HepG2 (cell line): ENCODE data around the gene COBL. TPM values are rescaled to one million over a fixed set of nuclear protein-coding genes. Genes with fewer than 3 reads are reported as not detected.

Source experiments
- ATAC-seq: fragments of 200-7000 bp; cut with Tn5 transposase; 3 replicates; pipeline ENCODE4 v1.9.1; 2020; ENCODE audit warnings: mild to moderate bottlenecking, moderate library complexity
- BruUV-seq: library from RNA; stranded (reverse); fragments of 400-500 nt; replicated peaks from 2 replicates; lab custom pipeline; 2021; lab: Mats Ljungman, UMichigan
- CTCF ChIA-PET: fragments of 300-600 bp; formaldehyde crosslinking; extraction: SDS; loops from one replicate; lab custom pipeline; 2021; ENCODE audit warnings: low total read pairs, inconsistent platforms, low intra/inter-chr PET ratio; lab: Yijun Ruan, JAX
- POLR2A ChIA-PET: fragments of 350-600 bp; sonication (Branson Sonifier 250); formaldehyde crosslinking; loops from one replicate; lab custom pipeline; 2020; ENCODE audit warnings: antibody characterized with exemption, inconsistent platforms; lab: Yijun Ruan, JAX
- DNase-seq: peaks from one replicate; pipeline ENCODE4 v3.0.0-alpha.2; 2015; ENCODE audit warnings: low spot score
- FAIRE-seq: peaks from 3 replicates; lab custom pipeline; 2011; peaks lifted over from hg19 to GRCh38; lab: Jason Lieb, UNC
- H2AFZ ChIP-seq: one replicate; pipeline ENCODE4 v1.6.1; 2011; ENCODE audit warnings: low read length, inconsistent platforms
- H3K27ac ChIP-seq: fragments of 300-600 bp; 3 replicates; pipeline ENCODE4 v1.8.0; 2011; ENCODE audit warnings: mixed run types, mild to moderate bottlenecking, mixed read lengths, low read length, inconsistent platforms; ENCODE audit not compliant: insufficient read depth; ENCODE audit errors: extremely low read length
- H3K27me3 ChIP-seq, 2 experiments: fragments of 200-600 bp in 1 of 2; 2 replicates in 1 of 2; 3 replicates in 1 of 2; pipeline versions ENCODE4 v1.6.0 to v1.8.0; 2011; ENCODE audit warnings: low read length in 2 of 2, mild to moderate bottlenecking in 2 of 2, moderate library complexity in 2 of 2, inconsistent platforms in 1 of 2; ENCODE audit not compliant: insufficient read depth in 2 of 2, control insufficient read depth in 1 of 2
- H3K36me3 ChIP-seq, 2 experiments: fragments of 200-600 bp in 1 of 2; replicated peaks in 1 of 2; 2 replicates in 1 of 2; 3 replicates in 1 of 2; pipeline versions ENCODE4 v1.5.1 to v1.8.0; 2011; ENCODE audit warnings: low read length in 2 of 2, inconsistent platforms in 1 of 2; ENCODE audit not compliant: insufficient read depth in 2 of 2, control insufficient read depth in 1 of 2
- H3K4me1 ChIP-seq: 2 replicates; pipeline ENCODE4 v1.5.1; 2012; ENCODE audit warnings: low read length, inconsistent platforms; ENCODE audit not compliant: insufficient read depth
- H3K4me2 ChIP-seq: 2 replicates; pipeline ENCODE4 v1.6.0; 2011; ENCODE audit warnings: low read depth, low read length, inconsistent platforms
- H3K4me3 ChIP-seq, 3 experiments: fragments of 200-600 bp in 1 of 3; sonication (generic), shearing (Covaris generic) in 1 of 3; replicated peaks in 1 of 3; 2 replicates each; pipeline ENCODE4 v1.5.1; 2011 to 2016; ENCODE audit warnings: low read length in 3 of 3, inconsistent platforms in 2 of 3, low read depth in 2 of 3, mild to moderate bottlenecking in 2 of 3, control low read depth in 1 of 3, mixed read lengths in 1 of 3; ENCODE audit not compliant: insufficient read depth in 1 of 3
- H3K79me2 ChIP-seq: one replicate; pipeline ENCODE4 v1.6.1; 2011; ENCODE audit warnings: low read length, inconsistent platforms; ENCODE audit not compliant: insufficient read depth
- H3K9ac ChIP-seq: 2 replicates; pipeline ENCODE4 v1.6.0; 2011; ENCODE audit warnings: mild to moderate bottlenecking, low read depth, low read length, inconsistent platforms; ENCODE audit not compliant: insufficient read depth
- H3K9me3 ChIP-seq: 2 replicates; pipeline ENCODE4 v1.5.1; 2012; ENCODE audit warnings: mild to moderate bottlenecking, low read length
- H4K20me1 ChIP-seq: 2 replicates; pipeline ENCODE4 v1.6.0; 2011; ENCODE audit warnings: inconsistent platforms, mild to moderate bottlenecking, low read length, moderate library complexity; ENCODE audit not compliant: insufficient read depth
- PAF1 ChIP-seq: IDR thresholded peaks from 2 replicates; pipeline ENCODE4 v1.6.1; 2016; ENCODE audit warnings: missing genetic modification reagents, missing compliant biosample characterization
- PAXIP1 ChIP-seq: sonication (generic); formaldehyde crosslinking; conservative IDR thresholded peaks from 2 replicates; pipeline ENCODE4 v1.4.0; 2020; ENCODE audit warnings: mild to moderate bottlenecking, missing genetic modification reagents, moderate library complexity
- ZSCAN25 ChIP-seq: sonication (generic); formaldehyde crosslinking; IDR thresholded peaks from 2 replicates; pipeline ENCODE4 v1.8.0; 2022; ENCODE audit warnings: mild to moderate bottlenecking, missing genetic modification reagents
- WGBS: methylation state at CpG from one replicate; pipeline ENCODE4 v1.1.6; 2017; ENCODE audit warnings: low lambda C conversion rate; 5-methylcytosine and 5-hydroxymethylcytosine counted together
- in situ Hi-C: cut with HindIII; loops from 2 replicates; pipeline ENCODE4 v1.10.0; 2017; ENCODE audit warnings: low pct_unique_long_range_greater_than_20kb; ENCODE audit not compliant: extremely low pct_ligation_motif_present
- intact Hi-C: fragments of 100-400 bp; cut with micrococcal nuclease; formaldehyde crosslinking; loops from one replicate; pipeline ENCODE4 v1.10.0; 2022; ENCODE audit not compliant: unreplicated experiment
- polyA plus RNA-seq, 8 experiments: library from polyadenylated mRNA; depleted of rRNA in 3 of 8; stranded (reverse) in 7 of 8; unstranded in 1 of 8; fragments of >200 nt; fragmentation: Illumina TruSeq in 4 of 8; extraction: Trizol in 4 of 8; gene quantifications; 2 replicates each; pipeline versions ENCODE4 v1.2.1 to v1.2.3, GENCODE V29; 2011 to 2016; ENCODE audit warnings: low read depth in 4 of 8, missing spikeins in 1 of 8, mixed read lengths in 1 of 8; ENCODE audit not compliant: insufficient read depth in 1 of 8
- total RNA-seq, 5 experiments: library from RNA; depleted of rRNA; stranded (reverse); fragments of >200 nt; fragmentation: Illumina TruSeq; extraction: Trizol; gene quantifications; 2 replicates each; pipeline ENCODE4 v1.2.3, GENCODE V29; 2016; ENCODE audit warnings: low read depth in 1 of 5

The COBL gene
- total and polyA plus RNA-seq, 2 of the 13 experiments (the other 11 are each of a cell fraction or from before 2014, with no cell fraction given), result 3.8 to 4.9 TPM

GRCh38 chr7:51275532-51275931 is 41.1 kb downstream of the COBL start (continued):
- peak; percentile 52; the same call in 1 of the 2 replicates for TF ChIP-seq PAXIP1 (CRISPR knock-in tag)

DNA sequence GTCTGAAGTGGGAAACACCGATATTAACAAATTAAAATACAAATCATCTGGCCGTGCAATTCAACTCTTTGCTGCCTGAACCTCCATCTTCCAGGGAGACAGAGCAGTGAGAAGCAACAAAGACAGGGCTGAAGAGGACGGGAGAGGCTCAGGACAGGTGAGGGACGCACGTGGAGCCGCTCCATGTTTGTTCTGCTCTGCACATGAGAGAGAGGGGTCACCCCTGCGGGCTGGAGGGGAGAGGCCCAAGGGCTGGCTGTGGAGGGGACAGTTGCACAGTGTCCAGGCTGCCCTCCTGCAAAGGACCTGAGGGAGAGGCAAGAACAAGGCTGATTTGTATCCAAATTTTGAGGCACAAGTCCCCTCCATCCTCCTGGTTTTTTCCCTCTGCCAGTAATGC is 41.7 kb downstream of the COBL start:
- Histone ChIP-seq H2AFZ (no peak overlapping the region), H3K79me2 (peaks cover 23% of the 10 kb centered on the region), H3K4me2 (no peak overlapping the region), H3K27ac (no peak overlapping the region), H3K27me3 (no peaks in the 10 kb centered on the region), H3K9me3 (no peaks in the 10 kb centered on the region), H3K4me1 (peaks cover 37% of the 10 kb centered on the region), H3K9ac (no peak overlapping the region), H3K36me3 (no peaks in the 10 kb centered on the region), H4K20me1 (peaks cover 3% of the 10 kb centered on the region; the same call in 1 of the 2 replicates), H3K4me3 (no peak overlapping the region)
- intact Hi-C loops (loop anchor here (5.0 kb wide), 1 partner anchor 37 kb away; no protein-coding TSS in a partner anchor), in situ Hi-C loops (no loop called here)
- WGBS, result 82% methylated on average over 7 of the region's 7 CpGs
- POLR2A ChIA-PET, result no interaction called here
- FAIRE-seq (no peak), DNase-seq (no peak), ATAC-seq (peak; percentile 14; the same call in 1 of the 3 replicates)
- BruUV-seq, result no TSS peak
- CTCF ChIA-PET, result no interaction called here
- TF ChIP-seq ZSCAN25 (CRISPR knock-in tag), result peak; percentile 54; the same call in 1 of the 2 replicates
- no peak for TF ChIP-seq PAF1
